ENCODE results near the gene LCE6A. TPM values are rescaled to one million over a fixed set of nuclear protein-coding genes. Genes with fewer than 3 reads are reported as not detected.
A peak's percentile ranks its signal among the peaks of the same experiment; 100 is the strongest.

LCE6A gene, protein sequence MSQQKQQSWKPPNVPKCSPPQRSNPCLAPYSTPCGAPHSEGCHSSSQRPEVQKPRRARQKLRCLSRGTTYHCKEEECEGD
- total RNA-seq, result not detected
- long read RNA-seq, result 0 reads

DNA sequence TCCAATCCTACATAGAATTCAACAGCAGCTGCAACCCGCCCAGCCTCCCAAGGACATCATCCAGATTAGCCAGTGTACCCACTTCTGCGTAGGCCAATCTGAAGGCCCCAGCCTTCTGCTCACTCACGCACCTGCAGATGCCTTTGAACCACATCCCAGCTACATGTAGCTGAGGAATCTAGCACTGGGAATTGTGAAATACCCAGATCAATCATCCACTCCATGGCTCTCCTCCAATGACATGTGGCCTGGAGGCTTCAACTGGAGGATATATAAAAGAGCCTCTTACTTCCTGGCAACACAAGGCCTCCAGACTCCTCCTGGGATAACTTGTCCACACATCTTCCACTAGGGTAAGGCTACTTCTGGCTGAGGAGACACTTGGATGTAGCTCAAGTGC, at the start of gene LCE6A:
LCE6A (plus strand) TSS at position 301 of the 400 bp plus-strand sequence. CDS start 665 bp downstream, outside the sequence.
- intact Hi-C loops (cut with micrococcal nuclease), result no loop called here
- DNase-seq (no peak), ATAC-seq (no peak)

DNA sequence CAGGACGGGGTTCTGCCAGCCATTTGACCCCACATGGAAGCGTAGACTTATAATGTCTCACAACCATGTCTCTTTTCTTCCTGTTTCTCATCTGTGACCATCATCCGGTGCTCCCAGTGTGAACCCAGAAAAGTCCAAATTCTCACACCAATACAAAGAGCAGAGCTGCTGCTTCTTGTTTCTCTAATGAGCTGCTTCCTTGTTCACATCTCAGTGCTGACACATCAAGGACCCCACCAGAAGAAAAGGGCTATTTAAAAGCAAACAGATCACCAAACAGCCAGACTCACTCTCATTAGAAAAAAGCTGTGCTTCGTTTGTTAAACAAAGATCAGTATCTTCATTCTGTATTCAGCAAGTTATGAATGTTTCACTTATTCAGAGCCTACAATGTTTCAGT, 47.0 kb upstream of the LCE6A start:
- intact Hi-C loops (cut with micrococcal nuclease), result no loop called here
- ATAC-seq (no peak), DNase-seq (no peak)

DNA sequence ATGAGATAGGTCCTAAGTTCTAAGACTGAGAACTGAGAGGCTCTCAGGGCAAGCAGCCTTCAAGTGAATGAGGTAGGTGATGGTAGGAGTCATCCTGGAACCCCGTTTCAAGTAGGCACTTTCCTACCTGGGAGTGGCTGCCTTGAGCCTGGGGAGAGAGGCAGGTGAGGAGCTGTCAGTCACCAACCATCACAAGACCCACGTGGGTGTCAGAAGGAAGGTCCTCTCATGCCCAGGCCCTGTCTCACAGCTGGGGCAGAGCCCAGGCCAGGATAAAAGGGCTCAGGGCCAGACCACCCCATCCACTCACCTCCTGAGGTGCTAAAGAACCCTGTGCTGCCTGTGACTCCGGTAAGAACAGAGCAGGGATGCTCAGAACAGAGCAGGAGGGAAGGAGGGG, 46.2 kb upstream of the LCE6A start, which contains the start of gene LCE1D:
LCE1D (plus strand) TSS at position 301 of the 400 bp plus-strand sequence. CDS start 1,074 bp downstream, outside the sequence.
- no peak for DNase-seq
- ATAC-seq, result no peak

DNA sequence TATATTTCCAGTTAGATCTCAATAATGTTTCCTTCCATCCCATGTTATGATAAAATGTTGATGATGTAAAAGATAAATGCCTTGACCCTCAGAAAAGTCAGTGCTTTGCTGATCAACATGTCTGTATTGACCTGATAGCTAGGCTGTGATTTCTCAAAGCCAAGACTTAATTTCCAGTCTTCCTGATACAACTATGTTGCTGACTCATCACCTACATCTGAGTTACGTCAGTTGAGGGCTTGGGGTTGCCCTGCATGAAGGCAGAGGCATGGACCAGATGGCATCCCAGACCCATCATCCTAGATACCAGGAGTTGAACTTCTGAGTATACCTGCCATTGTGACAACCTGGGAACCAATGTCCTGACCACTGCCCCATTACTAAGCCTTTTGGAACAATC, 41.3 kb upstream of the LCE6A start:
- DNase-seq (no peak), ATAC-seq (no peak)
- intact Hi-C loops (cut with micrococcal nuclease), result no loop called here

More for the DNA sequence above, 46.2 kb upstream of the LCE6A start, which contains the start of gene LCE1D:
- intact Hi-C loops (cut with micrococcal nuclease), result no loop called here

DNA sequence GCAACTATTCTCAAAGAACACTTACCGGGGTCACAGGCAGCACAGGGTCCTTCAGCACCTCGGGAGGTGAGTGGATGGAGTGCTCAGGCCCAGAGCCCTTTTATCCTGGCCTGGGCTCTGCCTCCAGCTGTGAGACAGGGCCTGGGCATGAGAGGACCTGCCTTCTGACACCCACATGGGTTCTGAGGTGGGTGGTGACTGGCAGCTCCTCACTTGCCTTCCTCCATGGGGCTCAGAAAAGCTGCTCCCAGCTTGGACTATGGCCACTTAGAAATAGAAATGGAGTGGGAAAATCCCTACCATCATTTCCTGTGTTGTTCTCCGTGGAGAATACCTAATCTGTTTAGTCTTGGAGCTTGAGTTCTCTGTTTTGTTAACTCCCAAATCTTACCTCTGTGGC, 36.1 kb upstream of the LCE6A start, which contains the start of gene LCE1C:
LCE1C (minus strand) TSS at position 76 of the 400 bp plus-strand sequence. CDS start 1,173 bp downstream, outside the sequence.
- ATAC-seq, result no peak
- DNase-seq, result no peak
- intact Hi-C loops (cut with micrococcal nuclease), result no loop called here

DNA sequence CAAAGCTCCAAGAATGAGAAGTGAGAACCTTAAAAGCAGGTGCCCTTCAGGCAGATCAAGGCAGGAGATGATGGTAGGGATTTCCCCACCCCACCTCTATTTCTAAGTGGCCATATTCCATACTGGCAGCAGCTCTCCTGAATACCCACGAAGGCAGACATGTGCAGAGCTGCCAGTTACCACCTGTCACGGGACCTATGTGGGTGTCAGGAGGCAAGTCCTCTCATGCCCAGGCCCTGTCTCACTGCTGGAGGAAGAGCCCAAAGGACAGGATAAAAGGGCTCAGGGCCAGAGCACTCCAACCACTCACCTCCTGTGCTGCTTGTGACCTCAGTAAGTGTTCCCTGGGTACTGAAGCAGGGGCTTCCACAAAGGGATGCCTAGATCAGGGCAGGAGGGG, 31.6 kb upstream of the LCE6A start:
- intact Hi-C loops (cut with micrococcal nuclease), result no loop called here
- no peak for ATAC-seq

DNA sequence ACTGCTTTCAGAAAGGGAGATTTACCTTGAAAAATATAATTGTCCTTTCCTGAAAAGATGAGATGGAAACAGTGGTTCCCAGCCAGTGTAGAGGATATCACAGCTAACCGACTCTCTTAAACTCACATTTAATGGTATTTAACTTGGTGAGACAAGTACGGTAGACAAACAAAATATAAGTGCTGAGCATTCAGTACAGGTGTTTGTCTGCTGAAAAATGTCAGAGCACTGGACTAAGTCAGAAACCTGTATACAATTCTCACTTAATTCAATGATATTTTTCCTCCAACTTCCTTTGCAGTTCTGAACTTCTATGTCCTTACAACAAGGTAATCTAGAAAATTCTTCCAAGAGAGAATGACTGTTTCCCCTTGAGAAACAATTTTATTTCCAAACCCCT, 31.0 kb upstream of the LCE6A start, which contains the start of gene LCE1B:
LCE1B (plus strand) TSS at position 301 of the 400 bp plus-strand sequence. CDS start 476 bp downstream, outside the sequence.
- DNase-seq, result no peak
- ATAC-seq, result no peak
- intact Hi-C loops (cut with micrococcal nuclease), result no loop called here

More for the DNA sequence above, 31.6 kb upstream of the LCE6A start:
- DNase-seq, result no peak

DNA sequence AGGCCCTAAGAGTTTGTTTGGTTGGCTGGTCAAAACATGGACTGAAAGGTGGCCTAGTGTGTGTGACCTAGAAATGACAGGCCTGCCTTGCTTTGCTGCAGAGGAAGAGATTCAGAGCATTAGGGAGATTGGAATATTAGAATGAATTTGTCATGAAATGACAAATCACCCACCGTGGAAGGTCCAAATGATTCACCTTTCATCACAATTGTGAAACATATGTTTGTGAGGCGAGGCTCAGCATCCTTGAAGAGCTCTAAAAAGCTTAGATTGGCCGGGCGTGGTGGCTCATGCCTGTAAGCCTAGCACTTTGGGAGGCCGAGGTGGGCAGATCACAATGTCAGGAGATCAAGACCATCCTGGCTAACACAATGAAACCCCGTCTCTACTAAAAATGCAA, 25.3 kb upstream of the LCE6A start:
- no peak for ATAC-seq
- intact Hi-C loops (cut with micrococcal nuclease), result no loop called here
- no peak for DNase-seq

DNA sequence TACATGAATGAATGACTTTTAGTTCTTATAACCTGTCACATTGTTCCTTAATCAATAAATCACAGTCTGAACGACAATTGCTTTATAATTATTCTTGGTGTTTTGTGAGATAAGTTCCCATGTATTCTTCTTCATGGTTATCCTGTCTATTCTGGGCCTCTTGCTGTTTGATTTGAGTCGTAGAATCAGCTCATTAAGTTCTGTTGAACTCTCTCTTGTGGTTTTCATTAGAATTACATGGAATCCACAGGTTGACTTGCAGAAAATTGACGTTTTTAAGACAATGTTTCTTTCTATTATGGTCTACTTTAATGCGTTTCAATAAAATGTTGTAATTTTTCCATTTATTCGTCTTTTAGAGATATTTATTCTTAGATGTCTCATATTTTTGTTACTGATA, 19.4 kb upstream of the LCE6A start:
- intact Hi-C loops (cut with micrococcal nuclease), result no loop called here
- DNase-seq (no peak), ATAC-seq (no peak)

DNA sequence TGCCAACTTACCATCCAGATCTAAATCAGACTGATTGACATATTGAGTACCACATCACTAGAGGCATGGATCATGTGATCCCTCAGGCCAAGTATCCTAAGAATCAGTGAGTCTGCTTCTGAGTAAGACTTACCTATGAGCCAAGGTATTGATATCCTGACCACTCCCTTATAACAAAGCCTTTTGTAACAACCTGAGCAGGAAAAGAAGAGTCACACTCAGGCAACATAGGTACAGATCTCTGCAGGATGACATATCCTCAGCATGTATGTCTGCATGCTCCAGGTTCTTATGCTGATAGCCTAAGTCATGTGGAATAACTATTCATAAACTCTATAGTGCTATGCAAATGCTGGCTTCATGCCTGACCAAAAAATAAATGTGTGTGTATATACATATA, 17.7 kb upstream of the LCE6A start:
- ATAC-seq (no peak), DNase-seq (no peak)
- intact Hi-C loops (cut with micrococcal nuclease), result no loop called here

DNA sequence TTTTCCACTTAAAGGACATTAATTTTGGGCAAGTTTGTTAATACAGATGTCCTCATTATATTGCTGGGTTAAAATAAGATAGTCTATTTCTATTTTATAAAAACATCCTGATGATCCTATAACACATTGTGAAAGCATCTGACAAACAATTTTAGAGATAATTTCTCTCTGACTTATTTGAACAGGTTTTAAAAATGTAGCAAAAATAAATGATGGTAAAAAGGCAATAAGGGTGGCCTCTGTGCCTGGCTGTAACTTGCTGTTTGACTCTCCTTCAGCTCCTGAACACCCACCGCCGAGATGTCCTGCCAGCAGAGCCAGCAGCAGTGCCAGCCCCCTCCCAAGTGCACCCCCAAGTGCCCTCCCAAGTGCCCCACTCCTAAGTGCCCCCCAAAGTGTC, 15.5 kb upstream of the LCE6A start, which contains the start of gene LCE1A:
LCE1A (plus strand) TSS at position 301 of the 400 bp plus-strand sequence; CDS start at position 301, 0 bp downstream.
- DNase-seq (no peak), ATAC-seq (no peak)
- intact Hi-C loops (cut with micrococcal nuclease), result no loop called here

DNA sequence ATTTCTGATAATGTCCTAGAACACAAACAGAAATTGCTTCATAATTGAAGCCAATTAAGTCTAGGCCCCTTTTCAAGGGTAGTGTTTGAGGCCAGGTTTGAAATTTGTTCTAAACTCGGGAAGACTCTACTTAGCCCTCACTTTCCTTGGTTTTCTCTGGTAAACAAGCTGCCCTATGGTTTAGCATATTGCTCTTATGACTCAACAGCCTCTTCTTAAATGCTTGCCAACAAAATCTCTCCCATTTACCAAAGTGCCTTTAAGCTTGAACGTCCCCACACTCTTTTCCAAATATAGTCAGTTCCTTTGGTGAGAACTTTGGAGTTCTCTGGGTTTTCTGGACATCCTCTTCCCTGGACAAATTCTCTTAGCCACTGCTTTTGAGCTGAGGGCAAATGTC, 5.8 kb upstream of the LCE6A start:
- intact Hi-C loops (cut with micrococcal nuclease), result no loop called here
- DNase-seq (no peak), ATAC-seq (no peak)

DNA sequence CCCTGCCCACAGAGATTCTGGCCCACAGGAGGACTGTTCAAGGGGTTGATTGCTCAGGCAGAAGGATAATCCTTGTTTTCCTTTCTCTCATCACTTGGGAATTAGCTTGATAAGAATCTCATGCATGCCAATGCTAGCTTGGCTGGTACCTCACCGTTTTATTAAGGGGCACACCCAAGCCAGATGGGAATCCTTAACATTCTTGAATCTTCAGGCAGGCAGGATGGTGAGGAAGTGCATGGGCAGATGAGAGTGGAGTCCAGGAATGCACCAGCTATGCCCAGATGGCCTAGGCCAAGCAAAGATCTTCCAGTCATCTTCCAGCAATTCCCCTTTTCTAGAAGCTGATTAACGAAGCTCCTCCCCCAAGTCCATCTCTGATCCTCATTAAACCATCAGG, 13.0 kb downstream of the LCE6A start:
- ATAC-seq, result no peak
- intact Hi-C loops (cut with micrococcal nuclease), result no loop called here
- DNase-seq, result no peak

DNA sequence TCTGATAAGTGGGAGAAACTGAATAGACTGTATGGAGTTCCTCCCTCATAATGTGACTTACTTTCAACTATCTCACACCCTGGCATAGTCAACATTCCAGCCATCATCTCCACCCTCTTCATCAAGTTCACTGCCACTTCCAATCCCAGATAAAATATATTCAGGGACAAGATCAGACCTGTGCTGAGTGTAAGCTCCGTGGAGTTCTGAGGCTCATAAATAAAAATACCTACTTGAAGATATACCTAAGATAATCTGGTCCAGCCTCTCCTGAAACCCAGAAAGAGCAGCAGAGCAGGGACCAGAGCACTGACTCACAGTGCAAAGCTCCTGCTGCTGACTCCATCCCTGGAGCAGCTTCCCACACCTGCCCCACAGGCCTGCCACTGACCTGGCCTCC, 15.4 kb downstream of the LCE6A start:
- intact Hi-C loops (cut with micrococcal nuclease), result no loop called here
- no peak for DNase-seq
- ATAC-seq, result no peak

DNA sequence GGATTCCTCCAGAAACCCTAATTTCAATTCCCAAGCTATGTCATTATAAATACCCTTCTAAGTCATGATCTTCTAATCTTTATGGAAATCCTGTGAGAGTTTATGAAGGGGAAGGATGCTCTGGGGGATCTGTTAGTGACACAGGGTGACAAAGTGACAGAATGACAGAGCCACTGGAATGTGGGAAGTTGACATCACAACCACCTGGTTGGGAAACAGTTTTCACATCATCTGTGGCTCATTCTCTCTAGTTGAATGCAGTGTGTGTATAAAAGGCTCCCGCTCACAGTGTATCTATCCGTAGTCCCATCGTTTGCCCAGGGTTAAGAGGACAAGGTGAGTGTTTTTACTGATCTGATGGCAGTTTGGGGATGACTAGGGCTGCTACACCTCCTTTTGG, 17.0 kb downstream of the LCE6A start, which contains the start of gene LCE7A:
LCE7A (plus strand) TSS at position 301 of the 400 bp plus-strand sequence. CDS start 702 bp downstream, outside the sequence.
- intact Hi-C loops (cut with micrococcal nuclease), result no loop called here
- no peak for ATAC-seq
- no peak for DNase-seq

DNA sequence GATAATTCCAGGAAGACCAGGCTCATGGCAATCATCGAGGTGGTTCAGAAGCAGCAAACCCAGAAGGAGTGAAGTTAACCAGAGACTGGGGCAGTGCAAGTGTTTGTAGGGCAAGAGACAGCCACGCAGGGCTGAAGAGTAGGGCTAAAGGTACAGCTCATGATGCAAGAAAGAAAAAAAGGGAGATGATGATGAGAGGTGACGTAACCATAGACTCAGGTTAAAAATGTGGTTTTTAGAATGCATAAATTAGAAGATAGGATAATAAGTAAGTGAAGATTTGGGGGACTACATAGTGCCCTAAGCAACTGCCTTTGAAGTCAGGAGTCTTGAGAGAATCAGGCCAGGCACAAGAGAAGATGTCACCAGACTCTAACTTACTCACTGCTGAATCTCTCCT, 17.5 kb downstream of the LCE6A start:
- ATAC-seq (no peak), DNase-seq (no peak)
- intact Hi-C loops (cut with micrococcal nuclease), result no loop called here

DNA sequence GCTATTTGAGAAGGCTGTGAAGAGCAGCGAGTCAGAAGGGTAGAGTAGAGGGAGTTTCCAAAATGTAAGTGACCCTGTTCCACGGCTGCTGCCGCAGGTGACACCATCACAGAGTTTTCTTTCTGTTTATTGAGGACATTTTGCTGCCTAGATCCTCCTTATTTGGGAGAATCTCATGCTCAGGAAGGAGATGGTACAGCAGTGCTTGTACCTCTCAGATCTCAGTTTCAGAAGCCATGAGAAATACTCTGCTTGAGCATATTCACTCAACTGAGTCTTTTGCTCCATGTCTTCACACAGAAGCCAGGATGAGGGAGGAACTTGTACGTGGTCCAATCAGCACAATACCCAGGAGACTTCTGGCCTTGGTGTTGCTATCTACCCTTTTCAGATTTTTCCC, 18.7 kb downstream of the LCE6A start:
- intact Hi-C loops (cut with micrococcal nuclease), result no loop called here
- no peak for DNase-seq
- no peak for ATAC-seq

DNA sequence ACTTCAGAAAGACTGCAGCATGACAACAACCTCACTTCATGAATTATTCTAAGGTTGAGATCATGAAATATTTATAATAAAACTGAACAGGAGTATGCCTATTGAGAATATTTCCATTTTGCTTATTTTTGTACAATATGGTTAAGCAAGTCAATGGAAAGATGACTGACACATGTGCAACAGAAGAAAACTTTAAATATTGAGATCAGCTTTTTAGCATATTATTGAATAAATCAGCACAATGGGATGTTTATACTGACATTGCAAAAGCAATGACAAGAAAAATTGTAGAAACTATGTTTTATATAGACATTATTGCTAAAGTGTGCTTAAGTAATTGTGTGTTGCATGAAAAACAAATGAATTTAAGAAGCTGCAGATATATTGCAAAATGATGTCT, 21.8 kb downstream of the LCE6A start:
- ATAC-seq (no peak), DNase-seq (no peak)
- intact Hi-C loops (cut with micrococcal nuclease), result no loop called here

DNA sequence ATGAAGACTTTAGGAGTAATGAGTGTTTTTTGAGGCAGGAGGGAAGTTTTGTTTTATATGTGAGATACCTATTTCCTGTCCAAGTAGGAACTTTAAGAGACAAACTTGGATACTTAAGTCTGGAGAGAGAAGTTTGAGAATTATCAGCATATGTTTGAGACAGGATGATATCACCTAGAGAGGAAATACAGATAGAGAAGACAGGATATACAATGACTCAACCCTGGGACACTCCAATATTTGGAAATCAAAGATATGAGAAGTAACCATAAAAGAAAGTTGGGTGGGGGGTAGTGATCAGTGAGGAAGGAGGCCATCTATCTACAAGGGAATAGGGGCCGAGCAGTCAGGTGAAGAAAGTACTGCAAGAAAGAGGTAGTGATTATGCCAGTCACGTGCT, 23.7 kb downstream of the LCE6A start:
- ATAC-seq (no peak), DNase-seq (no peak)
- intact Hi-C loops (cut with micrococcal nuclease), result no loop called here

DNA sequence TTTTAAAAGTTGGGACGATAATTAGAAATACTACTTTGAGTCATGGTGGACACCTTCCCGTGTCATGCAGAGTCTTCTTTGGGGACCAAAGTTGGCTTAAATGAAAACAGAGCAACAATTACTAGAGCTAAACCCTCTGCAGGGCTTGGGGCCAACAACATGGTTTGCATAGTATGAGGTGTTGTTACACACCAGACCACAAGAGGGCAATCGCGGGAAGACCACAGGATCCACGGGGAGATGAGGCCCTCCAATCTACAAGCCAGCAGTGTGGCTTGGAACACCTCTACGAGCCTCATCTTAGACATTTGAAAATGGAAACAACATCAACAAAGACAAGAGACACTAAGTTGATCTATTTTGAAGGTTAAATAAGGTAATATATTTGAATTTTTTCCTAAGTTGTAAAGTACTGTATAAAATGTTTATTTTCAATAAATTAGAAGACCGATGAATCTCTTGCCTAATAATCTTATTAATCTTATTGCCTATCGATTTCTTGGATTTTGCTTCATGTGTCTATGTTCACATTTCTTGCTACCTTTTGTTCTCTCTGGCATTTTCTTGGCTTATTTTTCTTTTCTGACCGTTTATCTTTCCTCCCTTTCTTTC, 27.3 kb downstream of the LCE6A start:
- ATAC-seq (peak; percentile 43), DNase-seq (peak; percentile 32)
- intact Hi-C loops (cut with micrococcal nuclease), result no loop called here
